ENCODE measurements around the gene KISS1R.

The KISS1R gene

GRCh38 chr19:892894-893689, 24.0 kb upstream of the KISS1R start, which contains the start of the genes MED16 and RNU6-9 (continued):
- TF ChIP-seq ZNF362 (tag by site-specific recombination; IDR thresholded peaks at IDR 0.05): peak; percentile 36; the same call in 1 of the 2 replicates
- no peak for TF ChIP-seq ZNF626 (tag by site-specific recombination; IDR thresholded peaks at IDR 0.05)
- no peak; the same call in 1 of the 2 replicates for TF ChIP-seq ZFP69B (tag by site-specific recombination; IDR thresholded peaks at IDR 0.05)
- TF ChIP-seq ZXDB (tag by site-specific recombination; IDR thresholded peaks at IDR 0.05): peak; percentile 70
- no peak for TF ChIP-seq OSR2 (tag by site-specific recombination; IDR thresholded peaks at IDR 0.05)
- TF ChIP-seq YY1 (tag by site-specific recombination; IDR thresholded peaks at IDR 0.05): peak; percentile 69
- TF ChIP-seq KLF17 (tag by site-specific recombination; IDR thresholded peaks at IDR 0.05): peak; percentile 66; the same call in 1 of the 2 replicates
- TF ChIP-seq ZNF585B (tag by site-specific recombination; IDR thresholded peaks at IDR 0.05): no peak
- TF ChIP-seq ZNF335 (tag by site-specific recombination; conservative IDR thresholded peaks at IDR 0.05): 0 out of 2 replicates have a peak, but pooled peaks have one; percentile 29
- TF ChIP-seq REST (tag by site-specific recombination; IDR thresholded peaks at IDR 0.05): no peak
- TF ChIP-seq MZF1 (tag by site-specific recombination; IDR thresholded peaks at IDR 0.05; ENCODE audit: borderline replicate concordance): no peak
- no peak for TF ChIP-seq HOXA7 (CRISPR knock-in tag; IDR thresholded peaks at IDR 0.05; ENCODE audit: borderline replicate concordance)
- TF ChIP-seq IKZF3 (tag by site-specific recombination; IDR thresholded peaks at IDR 0.05): no peak
- TF ChIP-seq ZNF654 (tag by site-specific recombination; IDR thresholded peaks at IDR 0.05; ENCODE audit: low read depth): no peak
- no peak for TF ChIP-seq ZNF701 (tag by site-specific recombination; IDR thresholded peaks at IDR 0.05)
- no peak for TF ChIP-seq ZNF544 (tag by site-specific recombination; IDR thresholded peaks at IDR 0.05)
- TF ChIP-seq ZNF394 (tag by site-specific recombination; IDR thresholded peaks at IDR 0.05; ENCODE audit: borderline replicate concordance): peak; percentile 37; the same call in 1 of the 2 replicates
- TF ChIP-seq ZNF777 (tag by site-specific recombination; IDR thresholded peaks at IDR 0.05; ENCODE audit: borderline replicate concordance): no peak
- no peak for TF ChIP-seq ZNF354C (tag by site-specific recombination; IDR thresholded peaks at IDR 0.05; ENCODE audit: borderline replicate concordance, low read depth)
- TF ChIP-seq KLF16 (tag by site-specific recombination; IDR thresholded peaks at IDR 0.05): peak; percentile 63; the same call in 1 of the 2 replicates
- no peak for TF ChIP-seq ZNF239 (tag by site-specific recombination; IDR thresholded peaks at IDR 0.05)
- TF ChIP-seq ZNF76 (tag by site-specific recombination; IDR thresholded peaks at IDR 0.05; ENCODE audit: borderline replicate concordance, low read depth): peak; percentile 97
- TF ChIP-seq SP2 (tag by site-specific recombination; IDR thresholded peaks at IDR 0.05): peak; percentile 57

All from HEK293 (cell line).